HG03139 (cell line): ENCODE data around the gene MTSS2.

Experiments
- ATAC-seq: cut with Tn5 transposase; IDR thresholded peaks from one replicate; pipeline ENCODE4 v1.9.1; 2021; ENCODE audit not compliant: unreplicated experiment

MTSS2 gene

DNA sequence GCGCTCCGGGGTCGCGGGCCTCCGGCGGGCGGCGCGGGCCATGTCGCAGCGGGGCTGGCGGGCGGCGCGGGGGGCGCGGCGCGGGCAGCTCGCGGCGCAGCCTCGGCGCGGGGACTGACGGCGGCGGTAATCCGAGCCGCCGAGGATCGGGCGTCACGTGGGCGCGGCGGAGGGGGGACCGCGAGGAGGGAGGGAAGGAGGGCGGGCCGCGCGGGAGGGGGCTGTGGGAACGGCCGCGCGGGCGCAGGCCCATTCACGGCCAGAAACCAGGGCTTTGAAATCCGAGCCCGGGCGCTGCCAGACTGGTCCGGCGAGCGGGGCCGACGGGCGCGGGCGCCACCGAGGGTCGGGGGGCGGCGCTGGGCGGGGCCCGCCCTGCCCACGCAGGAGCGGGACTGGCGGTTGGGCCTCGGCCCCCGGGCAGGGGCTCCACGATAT, at the start of gene MTSS2:
MTSS2 (minus strand) TSS at position 116 of the 438 bp plus-strand sequence. CDS start 262 bp downstream, outside the sequence.
- no peak for ATAC-seq

DNA sequence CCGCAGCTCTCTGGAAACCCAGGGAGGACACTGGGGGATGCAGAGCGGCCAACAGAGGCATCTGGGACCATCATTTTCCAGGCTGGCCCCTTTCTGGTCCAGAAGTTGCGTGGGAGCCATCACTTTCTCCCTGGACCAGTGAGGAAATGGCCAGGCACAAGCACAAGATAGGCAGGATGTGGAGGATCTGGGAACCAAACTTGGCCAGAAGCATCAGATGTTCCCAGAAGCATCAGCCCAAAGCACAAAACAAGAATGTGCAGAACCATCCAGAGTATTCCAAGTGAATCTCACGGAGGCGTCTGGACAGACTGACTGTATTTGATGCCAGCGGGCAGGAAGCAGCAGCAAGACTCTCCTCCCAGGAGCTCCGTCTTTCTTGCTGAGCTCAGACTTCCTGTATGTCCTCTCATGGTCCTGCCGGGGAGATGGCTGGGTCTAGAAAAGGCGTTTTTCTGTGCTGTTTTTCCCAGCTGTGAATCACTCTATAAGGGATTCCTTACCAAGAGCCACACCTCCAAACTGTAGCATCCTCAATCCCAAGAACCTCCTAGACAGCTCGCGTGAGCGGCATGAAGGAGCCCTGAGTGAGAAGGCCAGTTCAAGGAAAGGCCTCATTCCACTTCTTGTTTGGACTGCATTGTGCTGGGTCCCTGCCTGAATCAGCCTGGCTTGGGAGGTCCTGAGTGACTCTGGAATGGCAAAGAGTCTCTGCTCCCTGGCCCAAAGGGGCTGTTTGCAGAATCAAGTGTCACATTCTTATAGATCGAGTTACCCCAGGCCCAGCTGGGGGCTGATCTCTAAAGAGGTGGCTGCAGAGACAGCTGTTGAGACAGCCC, 49.5 kb upstream of the MTSS2 start:
- no peak for ATAC-seq

- ATAC-seq, result no peak
Measured at GRCh38 chr16:70734522-70735095, 48.8 kb upstream of the MTSS2 start.

DNA sequence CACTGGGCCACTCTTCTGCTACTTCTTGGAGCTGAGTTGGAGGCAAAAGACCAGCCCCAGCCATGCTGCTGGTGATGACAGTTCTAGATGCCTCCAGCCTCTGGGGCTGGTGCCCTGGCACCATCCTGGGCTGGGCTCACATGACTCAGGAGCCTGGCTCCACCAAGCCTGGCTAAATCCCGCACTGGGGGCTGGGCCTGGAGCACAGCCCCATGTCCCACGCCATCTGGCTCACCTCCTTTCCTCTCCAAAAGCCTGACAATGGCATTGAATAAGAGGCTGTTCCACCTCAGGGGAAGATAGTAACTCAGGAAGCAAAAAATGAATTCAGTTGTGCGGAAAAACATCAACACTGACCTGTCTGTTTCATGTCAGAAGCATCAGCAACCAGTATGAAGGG, 45.1 kb upstream of the MTSS2 start:
- ATAC-seq, result no peak

DNA sequence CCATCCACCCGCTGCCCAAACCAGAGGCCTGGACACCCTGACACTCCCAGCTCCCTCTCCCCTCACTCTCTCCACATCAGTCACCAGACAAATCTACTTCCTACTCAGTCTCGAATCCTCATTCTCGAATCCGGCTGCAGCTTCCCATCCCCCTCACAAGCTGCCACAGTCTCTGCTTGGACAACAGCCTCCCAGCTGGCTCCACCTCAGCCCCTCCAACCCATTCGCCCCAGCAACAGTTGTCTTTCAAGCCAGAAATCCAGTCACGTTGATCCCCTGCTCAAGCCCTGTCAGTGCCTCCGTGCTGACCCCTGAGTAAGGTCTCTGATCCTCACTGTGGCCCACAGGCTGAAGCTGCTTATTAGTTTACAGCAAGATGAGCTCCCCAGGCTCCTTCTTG, 44.2 kb upstream of the MTSS2 start:
- no peak for ATAC-seq

DNA sequence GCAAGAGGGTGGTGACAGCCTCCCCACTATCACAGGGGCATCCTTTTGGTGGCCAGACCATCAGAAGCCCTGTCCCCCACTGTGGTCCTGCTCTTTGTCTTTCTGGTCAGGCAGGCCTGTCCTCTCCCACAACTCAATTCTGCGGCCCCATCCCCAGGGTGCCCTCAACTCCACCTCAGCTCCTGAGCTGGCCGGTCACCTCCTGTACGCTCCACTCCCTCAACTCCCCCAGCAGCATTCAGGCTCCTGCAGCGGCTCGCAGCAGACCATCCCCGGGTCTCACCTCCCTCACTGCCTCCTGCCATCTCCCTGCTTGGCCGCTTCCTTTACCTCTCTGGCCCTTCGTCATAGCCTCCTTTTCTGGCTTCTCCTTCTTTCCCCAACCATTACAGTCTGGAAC, 43.4 kb upstream of the MTSS2 start:
- ATAC-seq, result no peak

GRCh38 chr16:70728150-70728549, 42.3 kb upstream of the MTSS2 start:
- ATAC-seq, result no peak

DNA sequence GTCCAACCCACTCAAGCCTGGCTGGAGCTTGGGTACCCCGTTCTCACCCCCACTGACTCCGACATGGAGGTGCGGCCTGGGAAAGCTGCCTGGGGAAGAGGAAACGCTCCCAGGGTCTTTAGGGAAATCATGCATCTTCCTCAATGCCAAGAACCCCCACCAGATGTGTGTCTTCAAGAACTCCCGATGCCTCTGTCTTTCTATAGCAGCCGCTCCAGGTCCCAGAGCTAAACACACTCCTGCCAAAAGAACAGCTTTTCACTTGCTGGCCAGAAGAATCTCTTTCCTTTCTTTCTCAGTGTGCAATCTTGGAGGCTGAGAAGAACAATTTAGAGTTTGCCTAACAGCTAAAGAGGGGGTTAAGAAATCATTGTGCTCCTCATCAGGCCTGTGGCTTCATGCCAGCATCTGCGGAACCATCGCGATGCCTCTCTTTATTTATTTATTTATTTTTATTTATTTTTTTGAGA, 41.1 kb upstream of the MTSS2 start:
- no peak for ATAC-seq

GRCh38 chr16:70725912-70726828, 40.3 kb upstream of the MTSS2 start:
- no peak for ATAC-seq

DNA sequence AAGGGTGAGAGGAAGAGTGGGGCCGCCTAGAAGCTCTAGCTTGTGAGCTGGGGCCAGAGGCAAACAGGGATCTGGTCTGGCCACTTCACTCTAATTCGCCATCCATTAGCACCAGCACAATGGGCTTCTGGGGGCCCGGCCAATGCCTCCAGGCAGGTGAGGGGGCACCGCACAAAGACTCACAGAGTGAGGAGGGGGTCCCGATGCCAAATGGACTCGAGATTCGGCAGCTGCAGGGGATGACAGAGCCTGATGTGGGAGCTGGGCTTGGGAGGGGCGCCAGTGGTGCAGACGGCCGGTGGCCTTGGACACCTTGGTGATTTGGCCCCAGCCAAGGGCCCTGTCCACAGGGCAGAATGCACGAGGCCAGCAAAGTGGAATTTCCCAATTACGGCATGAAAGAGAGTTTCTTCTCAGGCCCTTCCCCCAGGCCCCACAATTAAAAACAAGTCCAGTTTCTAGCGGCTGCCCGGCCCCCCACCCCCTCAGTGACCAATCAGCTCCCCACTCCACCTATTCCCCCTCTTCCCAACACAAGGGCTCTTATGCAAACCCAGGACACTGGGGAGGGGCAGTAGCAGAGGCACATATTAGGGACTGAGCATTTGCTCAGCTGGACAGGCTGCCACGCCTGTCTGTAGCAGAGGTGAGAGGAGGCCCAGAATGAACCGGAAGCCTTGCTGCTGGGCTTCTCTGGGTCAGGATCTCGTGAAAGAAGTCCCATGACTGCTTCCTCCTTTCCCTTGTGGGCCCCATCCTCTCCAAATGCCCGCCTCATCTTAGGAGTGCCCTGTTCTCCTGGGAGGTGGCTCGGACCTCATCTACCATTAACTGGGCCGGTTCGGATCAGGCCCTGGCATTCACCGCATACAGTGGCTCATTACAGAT, 39.4 kb upstream of the MTSS2 start:
- ATAC-seq, result no peak

GRCh38 chr16:70724146-70725023, 38.5 kb upstream of the MTSS2 start:
- no peak for ATAC-seq

- ATAC-seq, result no peak
Measured at GRCh38 chr16:70723740-70724145, 37.9 kb upstream of the MTSS2 start.

DNA sequence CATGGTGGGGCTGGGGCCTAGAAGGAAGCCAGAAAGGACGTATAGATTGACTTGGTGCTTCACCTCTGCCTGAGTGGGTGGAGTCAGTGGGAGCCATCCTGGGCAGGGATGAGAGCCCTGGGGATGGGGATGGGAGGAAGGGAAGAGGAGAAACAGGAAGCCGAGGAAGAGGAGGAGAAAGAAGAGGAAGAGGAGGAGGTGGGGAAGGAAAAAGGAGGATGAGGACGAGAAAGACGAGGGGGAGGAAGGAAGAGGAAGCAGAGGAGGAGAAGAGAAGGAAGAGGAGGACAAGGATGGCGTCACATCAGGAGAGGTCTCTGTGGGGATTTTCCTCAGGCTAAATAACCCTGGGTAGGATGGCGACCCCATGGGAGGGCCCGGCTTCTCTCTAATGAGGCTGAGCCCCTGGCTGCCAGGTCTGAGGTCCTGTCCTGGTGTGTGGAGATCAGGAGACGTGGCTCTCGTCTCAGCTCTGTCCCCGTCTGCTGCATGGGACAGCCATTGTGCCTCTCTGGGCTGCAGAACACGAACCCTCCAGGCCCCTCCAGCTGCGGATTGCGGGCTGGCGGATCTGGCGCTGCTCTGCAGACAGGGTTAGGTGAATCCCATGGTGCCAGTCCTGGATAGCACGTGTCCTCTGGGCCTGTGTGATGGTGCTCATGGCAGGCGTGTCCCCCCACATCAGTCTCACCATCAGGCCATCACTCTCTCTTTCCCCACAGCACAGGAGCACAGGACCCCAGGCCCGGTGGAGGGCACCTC, 35.5 kb upstream of the MTSS2 start:
- no peak for ATAC-seq

GRCh38 chr16:70720425-70721201, 34.8 kb upstream of the MTSS2 start:
- ATAC-seq, result no peak

GRCh38 chr16:70717065-70717464, 31.2 kb upstream of the MTSS2 start:
- ATAC-seq, result no peak

- ATAC-seq, result no peak
Measured at GRCh38 chr16:70715860-70716357, 30.1 kb upstream of the MTSS2 start.

DNA sequence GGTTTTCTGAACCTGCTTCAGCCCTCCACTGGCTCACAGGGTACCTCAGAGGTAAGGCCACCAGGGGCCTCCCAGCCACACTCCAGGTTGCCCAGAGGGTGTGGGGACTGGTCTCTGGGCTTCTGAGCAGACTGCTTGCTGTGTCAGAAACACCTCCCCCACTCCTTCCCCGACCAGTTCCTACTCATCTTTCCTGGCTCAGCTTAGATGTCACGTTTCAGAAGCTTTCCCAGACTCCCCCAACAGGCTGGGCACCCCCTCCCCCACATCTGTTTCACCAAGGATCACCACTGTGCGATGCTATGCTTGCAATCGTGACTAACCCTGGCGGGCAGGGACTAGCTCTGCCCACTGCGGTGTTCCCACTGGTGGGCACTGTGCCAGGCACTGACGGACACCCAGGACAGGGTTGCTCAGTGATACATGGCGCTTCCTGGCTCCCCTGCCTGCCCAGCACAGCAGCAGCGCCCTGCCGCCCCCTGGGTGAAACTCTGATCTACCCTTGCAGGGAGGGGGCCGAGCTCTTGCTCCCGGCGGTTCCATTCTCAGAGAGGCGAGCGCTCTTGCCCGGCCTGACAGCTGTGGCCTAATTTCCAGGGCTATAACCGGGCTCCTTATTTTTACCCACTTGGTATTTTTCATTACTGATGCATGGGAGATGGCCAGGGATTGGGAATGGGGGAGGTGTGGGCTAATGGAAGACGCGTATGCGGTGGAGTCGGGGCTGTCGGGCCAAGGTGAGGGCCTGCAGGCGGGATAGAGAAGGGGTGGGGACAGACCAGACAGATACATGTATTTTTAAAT, 29.4 kb upstream of the MTSS2 start:
- no peak for ATAC-seq
